GM23248 (cell line): ENCODE data around the gene RAB1A. TPM values are rescaled to one million over a fixed set of nuclear protein-coding genes. Genes with fewer than 3 reads are reported as not detected.
"Not testable (repeated sequence)": the region's sequence is repeated elsewhere in the genome, so short reads cannot be mapped to it uniquely, and the experiment has no call there.

Experiments
- DNase-seq: peaks from one replicate; pipeline ENCODE4 v3.0.0-alpha.2; 2015
- H2AFZ ChIP-seq: fragments of 200-600 bp; sonication (generic); 2 replicates; pipeline ENCODE4 v1.6.1; 2016; ENCODE audit warnings: antibody characterized with exemption
- H3F3A ChIP-seq: fragments of 200-600 bp; sonication (generic); 2 replicates; pipeline ENCODE4 v1.6.1; 2016; ENCODE audit warnings: mild to moderate bottlenecking, antibody characterized with exemption, mixed run types; ENCODE audit not compliant: insufficient read depth
- H3K27ac ChIP-seq: fragments of 200-600 bp; sonication (generic); 2 replicates; pipeline ENCODE4 v1.5.1; 2016; ENCODE audit warnings: mild to moderate bottlenecking
- H3K27me3 ChIP-seq: fragments of 200-600 bp; sonication (generic); replicated peaks from 2 replicates; pipeline ENCODE4 v1.6.1; 2016; ENCODE audit warnings: mild to moderate bottlenecking; ENCODE audit not compliant: insufficient read depth
- H3K36me3 ChIP-seq: fragments of 200-600 bp; sonication (generic); 2 replicates; pipeline ENCODE4 v1.6.1; 2016; ENCODE audit warnings: low read depth, mild to moderate bottlenecking
- H3K4me1 ChIP-seq: fragments of 200-600 bp; sonication (generic); 2 replicates; pipeline ENCODE4 v1.6.1; 2016; ENCODE audit warnings: mild to moderate bottlenecking; ENCODE audit not compliant: insufficient read depth
- H3K4me2 ChIP-seq: fragments of 200-600 bp; sonication (generic); one replicate; pipeline ENCODE4 v1.6.1; 2016; ENCODE audit warnings: mild to moderate bottlenecking; ENCODE audit not compliant: unreplicated experiment
- H3K4me3 ChIP-seq: fragments of 200-600 bp; sonication (generic); 2 replicates; pipeline ENCODE4 v1.5.1; 2016; ENCODE audit warnings: mild to moderate bottlenecking
- H3K79me2 ChIP-seq: fragments of 200-600 bp; sonication (generic); 2 replicates; pipeline ENCODE4 v1.6.1; 2016; ENCODE audit warnings: mild to moderate bottlenecking; ENCODE audit not compliant: insufficient read depth
- H3K9ac ChIP-seq: fragments of 200-600 bp; sonication (generic); 2 replicates; pipeline ENCODE4 v1.6.1; 2016; ENCODE audit warnings: mild to moderate bottlenecking
- H3K9me2 ChIP-seq: fragments of 200-600 bp; sonication (generic); 2 replicates; pipeline ENCODE4 v1.6.1; 2016; ENCODE audit warnings: mixed run types, mild to moderate bottlenecking, moderate library complexity; ENCODE audit not compliant: insufficient read depth
- H3K9me3 ChIP-seq: fragments of 200-600 bp; sonication (generic); one replicate; pipeline ENCODE4 v1.6.1; 2017; ENCODE audit warnings: low read depth
- H4K20me1 ChIP-seq: fragments of 200-600 bp; sonication (generic); 2 replicates; pipeline ENCODE4 v1.6.0; 2016; ENCODE audit not compliant: insufficient read depth
- EZH2 ChIP-seq: fragments of 200-600 bp; sonication (generic); IDR thresholded peaks from 2 replicates; pipeline ENCODE4 v1.6.1; 2018; ENCODE audit warnings: antibody characterized with exemption, mild to moderate bottlenecking; ENCODE audit not compliant: insufficient read depth, poor library complexity, severe bottlenecking
- EZH2phosphoT487 ChIP-seq: fragments of 200-600 bp; sonication (generic); IDR thresholded peaks from 2 replicates; pipeline ENCODE4 v1.6.1; 2018; ENCODE audit warnings: antibody characterized with exemption, moderate library complexity, mild to moderate bottlenecking, low read depth; ENCODE audit not compliant: insufficient read depth
- WGBS, 2 experiments: methylation state at CpG; one replicate each; pipeline ENCODE4 v1.1.6; 2015 to 2017; ENCODE audit warnings: low lambda C conversion rate in 2 of 2, low coverage in 1 of 2; ENCODE audit errors: missing lambda C conversion rate in 2 of 2; 5-methylcytosine and 5-hydroxymethylcytosine counted together
- in situ Hi-C: fragments of 300-500 bp; cut with MboI; formaldehyde crosslinking; loops from 2 replicates; pipeline ENCODE4 v1.15.0; 2020
- polyA plus RNA-seq: library from polyadenylated mRNA; unstranded; fragments of >200 nt; fragmentation: Nextera tagmentation; extraction: Ambion mirVana; gene quantifications from 2 replicates; pipeline ENCODE4 v1.2.1, GENCODE V29; 2016
- total RNA-seq: library from RNA; depleted of rRNA; stranded (reverse); fragments of >200 nt; shearing (Covaris generic); gene quantifications from 2 replicates; pipeline ENCODE4 v1.2.3, GENCODE V29; 2014

Gene RAB1A
- total and polyA plus RNA-seq, 2 experiments from 2014 or later: 119 to 303 TPM

GRCh38 chr2:65158557-65158956 lies 28.7 kb upstream of the RAB1A start:
- Histone ChIP-seq H3K9me3 (no peaks in the 10 kb centered on the region), H3F3A (no peaks in the 10 kb centered on the region), H3K4me1 (no peaks in the 10 kb centered on the region), H3K27ac (no peak overlapping the region), H3K36me3 (no peaks in the 10 kb centered on the region), H3K9me2 (no peaks in the 10 kb centered on the region), H3K79me2 (no peaks in the 10 kb centered on the region), H3K27me3 (no peaks in the 10 kb centered on the region), H2AFZ (no peak overlapping the region), H3K9ac (no peak overlapping the region), H3K4me3 (no peak overlapping the region), H4K20me1 (no peaks in the 10 kb centered on the region), H3K4me2 (no peak overlapping the region)
- 81 to 84% methylated on average over 6 of the region's 6 CpGs for WGBS, 2 experiments
- TF ChIP-seq EZH2: no peak
- TF ChIP-seq EZH2phosphoT487: no peak
- no peak for DNase-seq
- in situ Hi-C loops: loop anchor here (25.0 kb wide), 1 partner anchor 246 kb away; no protein-coding TSS in a partner anchor

GRCh38 chr2:65157856-65158255 lies 27.9 kb upstream of the RAB1A start:
- not testable (repeated sequence) for H3K4me3 ChIP-seq, H3K27me3 ChIP-seq, DNase-seq, H3K9me2 ChIP-seq, H3K27ac ChIP-seq, H2AFZ ChIP-seq, H3K79me2 ChIP-seq, H3K4me2 ChIP-seq, H4K20me1 ChIP-seq, H3F3A ChIP-seq, H3K9me3 ChIP-seq, H3K4me1 ChIP-seq, H3K9ac ChIP-seq, H3K36me3 ChIP-seq
- 63 to 64% methylated on average over 6 of the region's 6 CpGs for WGBS, 2 experiments
- in situ Hi-C loops: loop anchor here (25.0 kb wide), 1 partner anchor 246 kb away; no protein-coding TSS in a partner anchor

- no peak overlapping the region for H3K27ac ChIP-seq
- H3K79me2 ChIP-seq: no peaks in the 10 kb centered on the region
- no peak overlapping the region for H3K4me3 ChIP-seq
- no peaks in the 10 kb centered on the region for H3K9me2 ChIP-seq
- TF ChIP-seq EZH2phosphoT487: no peak
- no peak for TF ChIP-seq EZH2
- no peaks in the 10 kb centered on the region for H3K27me3 ChIP-seq
- H3K9me3 ChIP-seq: no peaks in the 10 kb centered on the region
- no peaks in the 10 kb centered on the region for H3K36me3 ChIP-seq
- in situ Hi-C loops: loop anchor here (25.0 kb wide), 1 partner anchor 244 kb away; no protein-coding TSS in a partner anchor
- DNase-seq: no peak
- no peaks in the 10 kb centered on the region for H4K20me1 ChIP-seq
- WGBS, 2 experiments: 63 to 66% methylated on average over 1 of the region's 1 CpG
- H3F3A ChIP-seq: no peaks in the 10 kb centered on the region
- no peak overlapping the region for H3K4me2 ChIP-seq
- H3K9ac ChIP-seq: no peak overlapping the region
- H3K4me1 ChIP-seq: no peaks in the 10 kb centered on the region
- H2AFZ ChIP-seq: no peak overlapping the region
Observed at GRCh38 chr2:65156041-65156440, 26.1 kb upstream of the RAB1A start.

GRCh38 chr2:65153515-65153914 lies 23.6 kb upstream of the RAB1A start:
- no peaks in the 10 kb centered on the region for H3K27me3 ChIP-seq
- H3K9ac ChIP-seq: no peak overlapping the region
- WGBS, 2 experiments: 88 to 94% methylated on average over 3 of the region's 3 CpGs
- DNase-seq: no peak
- H3K9me3 ChIP-seq: no peaks in the 10 kb centered on the region
- no peak for TF ChIP-seq EZH2
- TF ChIP-seq EZH2phosphoT487: no peak
- no peaks in the 10 kb centered on the region for H3F3A ChIP-seq
- no peaks in the 10 kb centered on the region for H4K20me1 ChIP-seq
- H3K9me2 ChIP-seq: no peaks in the 10 kb centered on the region
- in situ Hi-C loops: loop anchor here (25.0 kb wide), 1 partner anchor 241 kb away; no protein-coding TSS in a partner anchor
- H2AFZ ChIP-seq: no peak overlapping the region
- H3K27ac ChIP-seq: no peak overlapping the region
- no peaks in the 10 kb centered on the region for H3K79me2 ChIP-seq
- no peaks in the 10 kb centered on the region for H3K4me1 ChIP-seq
- H3K4me2 ChIP-seq: no peak overlapping the region
- H3K36me3 ChIP-seq: no peaks in the 10 kb centered on the region
- H3K4me3 ChIP-seq: no peak overlapping the region

- H4K20me1 ChIP-seq: no peaks in the 10 kb centered on the region
- in situ Hi-C loops: no loop called here
- H3K36me3 ChIP-seq: no peaks in the 10 kb centered on the region
Observed at GRCh38 chr2:65146078-65146477, 16.2 kb upstream of the RAB1A start.

More at GRCh38 chr2:65146078-65146477, 16.2 kb upstream of the RAB1A start:
- Histone ChIP-seq H3K79me2 (no peaks in the 10 kb centered on the region), H3K9me2 (no peaks in the 10 kb centered on the region), H3K27me3 (no peaks in the 10 kb centered on the region), H3K4me3 (no peak overlapping the region), H3K4me1 (no peaks in the 10 kb centered on the region), H3K9me3 (no peaks in the 10 kb centered on the region), H3K9ac (no peak overlapping the region), H3K27ac (no peak overlapping the region), H2AFZ (no peak overlapping the region), H3F3A (no peaks in the 10 kb centered on the region), H3K4me2 (no peak overlapping the region)
- 59 to 66% methylated on average over 3 of the region's 3 CpGs for WGBS, 2 experiments
- no peak for DNase-seq
- TF ChIP-seq EZH2phosphoT487 (no peak), EZH2 (no peak)
